GM23338 (cell line): ENCODE results near the gene TAOK3. TPM values are rescaled to one million over a fixed set of nuclear protein-coding genes. Genes with fewer than 3 reads are reported as not detected.

Source experiments
- ATAC-seq: fragments of 200-7000 bp; cut with Tn5 transposase; 3 replicates; pipeline ENCODE4 v1.9.1; 2020
- DNase-seq: peaks from one replicate; pipeline ENCODE4 v3.0.0-alpha.2; 2015; ENCODE audit warnings: low spot score
- H2AFZ ChIP-seq: fragments of 200-600 bp; sonication (generic); 2 replicates; pipeline ENCODE4 v1.8.0; 2016; ENCODE audit warnings: antibody characterized with exemption, mild to moderate bottlenecking, moderate library complexity
- H3F3A ChIP-seq: fragments of 200-600 bp; sonication (generic); replicated peaks from 2 replicates; pipeline ENCODE4 v1.8.0; 2017; ENCODE audit warnings: antibody characterized with exemption, mixed run types, low read depth
- H3K27ac ChIP-seq: fragments of 200-600 bp; sonication (generic); 2 replicates; pipeline ENCODE4 v1.6.1; 2016; ENCODE audit warnings: low read depth
- H3K27me3 ChIP-seq: fragments of 200-600 bp; sonication (generic); 2 replicates; pipeline ENCODE4 v1.8.0; 2016; ENCODE audit warnings: mild to moderate bottlenecking, mixed run types, moderate library complexity; ENCODE audit not compliant: insufficient read depth
- H3K36me3 ChIP-seq: fragments of 200-600 bp; sonication (generic); 2 replicates; pipeline ENCODE4 v1.8.0; 2016; ENCODE audit warnings: mild to moderate bottlenecking; ENCODE audit not compliant: insufficient read depth
- H3K4me1 ChIP-seq: fragments of 200-600 bp; sonication (generic); 2 replicates; pipeline ENCODE4 v1.8.0; 2016; ENCODE audit warnings: mild to moderate bottlenecking, moderate library complexity; ENCODE audit not compliant: insufficient read depth
- H3K4me2 ChIP-seq: fragments of 200-600 bp; sonication (generic); 2 replicates; pipeline ENCODE4 v1.7.1; 2017; ENCODE audit warnings: mixed run types
- H3K4me3 ChIP-seq: fragments of 200-600 bp; sonication (generic); 2 replicates; pipeline ENCODE4 v1.6.1; 2016; ENCODE audit warnings: mixed run types
- H3K79me2 ChIP-seq: fragments of 200-600 bp; sonication (generic); replicated peaks from 2 replicates; pipeline ENCODE4 v1.8.0; 2017; ENCODE audit warnings: mild to moderate bottlenecking; ENCODE audit not compliant: insufficient read depth
- H3K9me2 ChIP-seq: fragments of 200-600 bp; sonication (generic); 2 replicates; pipeline ENCODE4 v1.8.0; 2017; ENCODE audit not compliant: insufficient read depth
- H4K20me1 ChIP-seq: fragments of 200-600 bp; sonication (generic); replicated peaks from 2 replicates; pipeline ENCODE4 v1.8.0; 2017; ENCODE audit warnings: mild to moderate bottlenecking; ENCODE audit not compliant: insufficient read depth
- H3K27ac Mint-ChIP-seq: 2 replicates; pipeline ENCODE4 v1.8.0; 2020; ENCODE audit warnings: inconsistent platforms, mild to moderate bottlenecking, moderate library complexity, mixed read lengths
- H3K27me3 Mint-ChIP-seq: 3 replicates; pipeline ENCODE4 v1.8.0; 2022; ENCODE audit warnings: low read depth, mild to moderate bottlenecking, moderate library complexity, mixed read lengths, inconsistent platforms; ENCODE audit not compliant: insufficient read depth, poor library complexity
- H3K36me3 Mint-ChIP-seq: 3 replicates; pipeline ENCODE4 v1.8.0; 2021; ENCODE audit warnings: low read depth, mild to moderate bottlenecking, inconsistent platforms, moderate library complexity, mixed read lengths
- H3K4me1 Mint-ChIP-seq: 3 replicates; pipeline ENCODE4 v1.8.0; 2020; ENCODE audit warnings: mild to moderate bottlenecking, inconsistent platforms, mixed read lengths
- H3K4me3 Mint-ChIP-seq: 3 replicates; pipeline ENCODE4 v1.8.0; 2021; ENCODE audit warnings: moderate library complexity, mild to moderate bottlenecking, inconsistent platforms, mixed read lengths
- H3K9me3 Mint-ChIP-seq: 3 replicates; pipeline ENCODE4 v1.8.0; 2020; ENCODE audit warnings: moderate library complexity, mild to moderate bottlenecking, inconsistent platforms, mixed read lengths
- CREB1 ChIP-seq: fragments of 250-450 bp; sonication (Bioruptor Pico); IDR thresholded peaks from 2 replicates; pipeline ENCODE4 v1.5.0; 2020; ENCODE audit warnings: low read depth, mild to moderate bottlenecking, moderate library complexity
- CTCF ChIP-seq, 2 experiments: fragments of 200-600 bp in 1 of 2; sonication (generic) in 1 of 2; conservative IDR thresholded peaks; 2 replicates each; pipeline versions ENCODE4 v1.5.1 to v1.6.1; 2016 to 2017; ENCODE audit warnings: antibody characterized with exemption in 2 of 2, low read depth in 2 of 2, mild to moderate bottlenecking in 2 of 2, moderate library complexity in 1 of 2
- ETS1 ChIP-seq: IDR thresholded peaks from 2 replicates; pipeline ENCODE4 v1.6.1; 2016; ENCODE audit warnings: antibody characterized with exemption
- EZH2 ChIP-seq: fragments of 200-600 bp; sonication (generic); IDR thresholded peaks from one replicate; pipeline ENCODE4 v1.8.0; 2017; ENCODE audit warnings: antibody characterized with exemption, mild to moderate bottlenecking, low read depth; ENCODE audit not compliant: unreplicated experiment
- EZH2phosphoT487 ChIP-seq: fragments of 200-600 bp; sonication (generic); IDR thresholded peaks from one replicate; pipeline ENCODE4 v1.8.1; 2018; ENCODE audit warnings: antibody characterized with exemption; ENCODE audit not compliant: unreplicated experiment
- JUNB ChIP-seq: IDR thresholded peaks from one replicate; pipeline ENCODE4 v1.6.1; 2016; ENCODE audit warnings: antibody characterized with exemption; ENCODE audit not compliant: unreplicated experiment
- NANOG ChIP-seq: IDR thresholded peaks from 2 replicates; pipeline ENCODE4 v1.6.1; 2016; ENCODE audit warnings: antibody characterized with exemption, borderline replicate concordance
- POLR2AphosphoS5 ChIP-seq: IDR thresholded peaks from 2 replicates; pipeline ENCODE4 v1.6.1; 2016; ENCODE audit warnings: antibody characterized with exemption, low read depth
- REST ChIP-seq: IDR thresholded peaks from one replicate; pipeline ENCODE4 v1.6.1; 2018; ENCODE audit warnings: antibody characterized with exemption; ENCODE audit not compliant: unreplicated experiment
- STAT1 ChIP-seq: IDR thresholded peaks from one replicate; pipeline ENCODE4 v1.6.1; 2016; ENCODE audit warnings: antibody characterized with exemption; ENCODE audit not compliant: unreplicated experiment
- ZNF114 ChIP-seq: fragments of 250-450 bp; sonication (Bioruptor Pico); IDR thresholded peaks from 2 replicates; pipeline ENCODE4 v1.5.0; 2020; ENCODE audit warnings: mild to moderate bottlenecking, moderate library complexity
- ZNF331 ChIP-seq: fragments of 250-450 bp; sonication (Bioruptor Pico); IDR thresholded peaks from 2 replicates; pipeline ENCODE4 v1.5.0; 2020; ENCODE audit warnings: low read depth, mild to moderate bottlenecking, moderate library complexity
- ZNF462 ChIP-seq: fragments of 250-450 bp; sonication (Bioruptor Pico); IDR thresholded peaks from 2 replicates; pipeline ENCODE4 v1.5.0; 2020; ENCODE audit warnings: mild to moderate bottlenecking, moderate library complexity
- polyA plus RNA-seq: library from polyadenylated mRNA; unstranded; fragments of >200 nt; fragmentation: Nextera tagmentation; extraction: Ambion mirVana; gene quantifications from 2 replicates; pipeline ENCODE4 v1.2.1, GENCODE V29; 2016
- total RNA-seq: library from RNA; depleted of rRNA; stranded (reverse); fragments of >200 nt; shearing (Covaris generic); gene quantifications from 2 replicates; pipeline ENCODE4 v1.2.3, GENCODE V29; 2014

TAOK3 gene
- total and polyA plus RNA-seq, 2 experiments from 2014 or later, result 7.6 to 20.4 TPM

- DNase-seq, result no peak
- ATAC-seq, result no peak
- Histone ChIP-seq H4K20me1 (no peaks in the 10 kb centered on the region), H3K4me3 (no peak overlapping the region), H3F3A (no peaks in the 10 kb centered on the region), H3K27me3 (no peaks in the 10 kb centered on the region), H3K4me2 (peak overlapping the region; percentile 36), H3K9me2 (no peaks in the 10 kb centered on the region), H3K4me1 (peaks cover 15% of the 10 kb centered on the region), H2AFZ (no peak overlapping the region), H3K36me3 (no peaks in the 10 kb centered on the region), H3K27ac (peak overlapping the region; percentile 16; the same call in 1 of the 2 replicates), H3K79me2 (no peaks in the 10 kb centered on the region)
- Mint-ChIP-seq H3K4me1 (peaks cover 11% of the 10 kb centered on the region), H3K4me3 (no peak overlapping the region), H3K27me3 (no peaks in the 10 kb centered on the region), H3K27ac (no peak overlapping the region), H3K9me3 (no peaks in the 10 kb centered on the region; the same call in 2 of the 3 replicates), H3K36me3 (no peaks in the 10 kb centered on the region)
- TF ChIP-seq EZH2, result no peak
- no peak for TF ChIP-seq CTCF (conservative IDR thresholded peaks at IDR 0.05; ENCODE audit: low read depth in 2 of 2)
- no peak for TF ChIP-seq EZH2phosphoT487
- no peak for TF ChIP-seq REST
- TF ChIP-seq JUNB, result no peak
- no peak for TF ChIP-seq CREB1 (CRISPR knock-in tag)
- no peak for TF ChIP-seq ZNF462 (CRISPR knock-in tag)
- TF ChIP-seq POLR2AphosphoS5, result no peak
- no peak for TF ChIP-seq NANOG
- no peak for TF ChIP-seq STAT1
- TF ChIP-seq ETS1, result no peak
- no peak for TF ChIP-seq ZNF331
- no peak for TF ChIP-seq ZNF114
Measured at GRCh38 chr12:118307069-118307954, 65.4 kb downstream of the TAOK3 start.
